Right lobe of liver (tissue), 4 donors: ENCODE results near the gene NCKAP5.

Source experiments
- CTCF ChIP-seq, 4 donors: fragments of 200-600 bp in 3 of 4; fragments of 450-650 bp in 1 of 4; IDR thresholded peaks; one replicate each; pipeline versions ENCODE4 v1.5.1 to v1.8.0; 2016 to 2022; ENCODE audit warnings: antibody characterized with exemption in 4 of 4, mild to moderate bottlenecking in 2 of 4
- POLR2A ChIP-seq: fragments of 450-650 bp; IDR thresholded peaks from one replicate; pipeline ENCODE4 v1.6.1; 2017; ENCODE audit warnings: antibody characterized with exemption, mild to moderate bottlenecking
- donor health status: DM: no; HTN: no; CAD: no.
- donor health status: DM: no; HTN: no; CAD: no.
- donor health status: DM: no; HTN: yes; CAD: no.

- TF ChIP-seq CTCF (IDR thresholded peaks at IDR 0.05) (no peak), POLR2A (no peak)
These were observed 886.5 kb downstream of the NCKAP5 start for GRCh38 chr2:132681766-132682165.
